D721Med (cell line): Measurements from ENCODE around the gene DNAH17.
"Not testable (repeated sequence)": the region's sequence is repeated elsewhere in the genome, so short reads cannot be mapped to it uniquely, and the experiment has no call there.

Source experiments
- DNase-seq: peaks from one replicate; pipeline ENCODE4 v3.0.0; 2011; ENCODE audit warnings: low spot score; ENCODE audit not compliant: insufficient read length
- FAIRE-seq: peaks from 2 replicates; lab custom pipeline; 2011; peaks lifted over from hg19 to GRCh38; lab: Jason Lieb, UNC
- TF ChIP-seq, protein P1 (sequence below): IDR thresholded peaks from 2 replicates; pipeline ENCODE4 v1.5.1; 2012; ENCODE audit warnings: mild to moderate bottlenecking, control low read depth; ENCODE audit not compliant: insufficient read depth; ENCODE audit errors: missing control alignments

DNAH17 gene

DNA sequence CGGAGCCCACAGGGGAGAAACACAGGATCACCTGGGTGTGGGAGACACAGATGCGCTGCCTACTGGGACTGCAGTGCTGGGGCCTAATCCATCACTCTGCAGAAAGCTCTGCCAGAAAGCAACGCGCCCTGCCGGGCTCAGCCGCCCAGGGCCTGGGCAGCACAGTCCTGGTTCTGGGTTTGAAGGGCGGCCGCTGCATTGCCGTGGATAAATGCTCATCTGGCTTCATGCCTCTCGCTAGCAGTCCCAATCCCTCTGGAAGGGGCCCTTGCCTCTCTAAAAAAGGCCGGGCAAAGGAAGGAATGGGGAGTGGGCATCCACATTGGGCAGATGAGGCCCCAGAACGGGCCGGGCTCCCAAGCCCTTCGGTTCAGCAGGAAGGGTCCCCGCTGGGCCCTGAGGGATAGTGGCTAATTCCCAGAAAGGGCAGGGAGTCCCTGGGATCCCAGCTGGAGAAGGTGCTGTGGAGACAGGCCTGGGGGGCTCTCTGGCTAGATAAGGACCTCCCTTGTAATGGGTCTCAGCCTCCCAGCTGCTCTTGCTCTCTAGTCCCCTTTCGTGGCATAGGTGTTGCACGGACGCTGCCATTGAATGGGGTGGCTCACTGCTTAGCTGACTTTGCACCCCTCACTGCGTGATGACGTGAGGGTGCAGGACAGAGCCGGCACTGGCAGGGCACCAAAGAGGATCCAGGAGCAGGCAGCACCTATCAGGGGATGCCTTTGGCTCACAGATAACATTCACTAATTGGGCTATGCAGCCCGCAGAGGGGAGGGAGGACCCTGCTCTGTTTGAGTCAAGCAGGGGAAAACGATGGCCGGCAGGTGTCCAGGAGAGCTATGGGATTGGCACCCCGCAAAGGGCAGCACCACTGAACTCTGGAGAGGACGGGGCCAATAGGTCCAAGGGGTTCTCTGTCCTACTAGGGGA lies 110.1 kb downstream of the DNAH17 start:
- FAIRE-seq: no peak
- TF ChIP-seq, protein P1, sequence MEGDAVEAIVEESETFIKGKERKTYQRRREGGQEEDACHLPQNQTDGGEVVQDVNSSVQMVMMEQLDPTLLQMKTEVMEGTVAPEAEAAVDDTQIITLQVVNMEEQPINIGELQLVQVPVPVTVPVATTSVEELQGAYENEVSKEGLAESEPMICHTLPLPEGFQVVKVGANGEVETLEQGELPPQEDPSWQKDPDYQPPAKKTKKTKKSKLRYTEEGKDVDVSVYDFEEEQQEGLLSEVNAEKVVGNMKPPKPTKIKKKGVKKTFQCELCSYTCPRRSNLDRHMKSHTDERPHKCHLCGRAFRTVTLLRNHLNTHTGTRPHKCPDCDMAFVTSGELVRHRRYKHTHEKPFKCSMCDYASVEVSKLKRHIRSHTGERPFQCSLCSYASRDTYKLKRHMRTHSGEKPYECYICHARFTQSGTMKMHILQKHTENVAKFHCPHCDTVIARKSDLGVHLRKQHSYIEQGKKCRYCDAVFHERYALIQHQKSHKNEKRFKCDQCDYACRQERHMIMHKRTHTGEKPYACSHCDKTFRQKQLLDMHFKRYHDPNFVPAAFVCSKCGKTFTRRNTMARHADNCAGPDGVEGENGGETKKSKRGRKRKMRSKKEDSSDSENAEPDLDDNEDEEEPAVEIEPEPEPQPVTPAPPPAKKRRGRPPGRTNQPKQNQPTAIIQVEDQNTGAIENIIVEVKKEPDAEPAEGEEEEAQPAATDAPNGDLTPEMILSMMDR: no peak
- no peak for DNase-seq

DNA sequence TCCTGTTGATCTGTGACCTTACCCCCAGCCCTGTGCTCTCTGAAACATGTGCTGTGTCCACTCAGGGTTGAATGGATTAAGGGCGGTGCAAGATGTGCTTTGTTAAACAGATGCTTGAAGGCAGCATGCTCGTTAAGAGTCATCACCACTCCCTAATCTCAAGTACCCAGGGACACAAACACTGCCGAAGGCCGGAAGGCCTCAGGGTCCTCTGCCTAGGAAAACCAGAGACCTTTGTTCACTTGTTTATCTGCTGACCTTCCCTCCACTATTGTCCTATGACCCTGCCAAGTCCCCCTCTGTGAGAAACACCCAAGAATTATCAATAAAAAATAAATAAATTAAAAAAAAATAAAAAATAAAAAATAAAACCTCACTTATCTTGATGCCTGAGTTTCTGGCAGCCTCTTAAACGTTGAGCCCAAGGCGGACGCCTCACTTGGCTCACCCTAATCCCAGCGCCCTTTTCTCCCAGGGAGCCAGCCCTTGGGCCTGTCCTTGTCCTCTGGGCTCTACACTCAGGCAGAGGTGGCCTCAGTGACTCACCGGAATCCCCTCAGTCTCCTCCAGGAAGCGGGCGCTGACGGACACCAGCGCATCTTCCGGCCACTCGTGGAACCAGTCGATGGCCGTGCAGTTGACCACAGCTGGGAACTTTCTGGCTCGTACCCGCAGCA lies 110.9 kb downstream of the DNAH17 start:
- DNase-seq, FAIRE-seq: not testable (repeated sequence)

DNA sequence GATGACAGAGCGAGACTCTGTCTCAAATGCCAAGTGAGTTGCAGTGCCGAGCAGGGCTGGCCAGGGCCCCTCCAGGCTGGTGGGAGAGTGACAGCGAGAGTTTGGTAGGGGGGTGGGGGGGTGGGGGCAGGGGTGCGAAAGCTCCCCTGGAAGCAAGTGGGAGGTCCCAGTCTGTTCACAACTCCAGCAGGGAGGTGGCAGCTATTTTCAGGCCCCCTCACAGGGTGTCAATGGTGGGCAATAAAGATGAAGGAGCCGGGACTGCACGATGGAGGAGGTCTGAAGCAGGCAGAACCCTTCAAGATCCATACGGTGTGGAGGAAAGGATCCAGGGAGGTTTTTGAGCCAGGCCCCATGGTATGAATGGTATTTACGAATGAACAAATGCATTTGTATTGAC lies 115.0 kb downstream of the DNAH17 start:
- TF ChIP-seq, protein P1: no peak
- FAIRE-seq (no peak), DNase-seq (no peak)

DNA sequence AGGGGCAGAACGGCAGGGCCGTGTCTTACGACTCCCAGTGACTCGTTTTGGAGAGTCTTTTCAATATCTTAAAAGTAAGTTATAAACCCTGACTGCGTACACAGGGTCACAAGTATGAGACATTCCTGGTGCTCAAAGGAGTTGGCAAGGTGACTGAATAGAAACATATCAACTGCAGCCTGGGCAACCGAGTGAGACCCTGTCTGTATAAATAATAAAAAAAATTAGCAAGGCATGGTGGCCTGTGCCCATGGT lies 115.5 kb downstream of the DNAH17 start:
- DNase-seq (no peak), FAIRE-seq (no peak)
- TF ChIP-seq, protein P1: no peak

DNA sequence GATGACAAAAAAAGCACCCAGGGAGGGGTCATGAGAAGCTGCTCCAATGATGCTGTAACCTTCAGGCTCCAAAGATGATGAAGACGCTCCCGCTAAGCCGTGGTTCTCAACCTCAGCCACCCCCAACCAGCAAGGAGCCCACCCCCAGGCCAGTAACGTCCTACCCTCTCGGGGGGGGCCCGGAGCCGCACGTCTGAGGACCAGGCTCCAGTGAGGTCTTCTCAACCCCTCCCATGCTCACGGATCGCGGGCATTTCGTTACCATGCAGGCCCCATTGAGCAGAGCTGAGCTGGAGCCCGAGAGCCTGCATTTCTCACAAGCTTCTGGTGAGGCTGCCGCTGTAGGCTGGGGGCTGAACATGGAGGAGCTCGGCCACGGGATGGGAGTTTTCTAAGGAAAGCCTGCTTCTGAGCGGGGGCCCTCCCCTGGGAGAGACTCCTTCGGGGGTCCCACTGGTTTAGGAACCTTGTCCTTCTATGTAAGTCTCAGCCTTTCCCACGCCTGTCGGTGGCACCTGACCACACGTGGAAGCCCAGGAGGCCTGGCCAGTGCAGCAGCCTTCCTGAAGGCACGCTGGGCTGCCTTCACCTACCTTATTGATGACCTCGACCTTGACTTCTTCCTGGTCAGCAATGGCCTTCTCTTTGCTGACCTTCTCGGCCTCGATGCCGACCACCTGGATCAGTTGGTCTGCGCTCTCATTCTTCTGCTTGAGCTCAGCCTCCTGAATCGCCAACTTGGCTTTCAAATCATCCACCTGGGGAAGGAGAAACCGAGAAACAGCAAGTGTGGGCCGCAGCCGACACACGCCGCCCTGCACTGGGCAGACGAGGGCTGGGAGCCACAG lies 116.0 kb downstream of the DNAH17 start:
- FAIRE-seq (no peak), DNase-seq (no peak)
- TF ChIP-seq, protein P1: no peak

DNA sequence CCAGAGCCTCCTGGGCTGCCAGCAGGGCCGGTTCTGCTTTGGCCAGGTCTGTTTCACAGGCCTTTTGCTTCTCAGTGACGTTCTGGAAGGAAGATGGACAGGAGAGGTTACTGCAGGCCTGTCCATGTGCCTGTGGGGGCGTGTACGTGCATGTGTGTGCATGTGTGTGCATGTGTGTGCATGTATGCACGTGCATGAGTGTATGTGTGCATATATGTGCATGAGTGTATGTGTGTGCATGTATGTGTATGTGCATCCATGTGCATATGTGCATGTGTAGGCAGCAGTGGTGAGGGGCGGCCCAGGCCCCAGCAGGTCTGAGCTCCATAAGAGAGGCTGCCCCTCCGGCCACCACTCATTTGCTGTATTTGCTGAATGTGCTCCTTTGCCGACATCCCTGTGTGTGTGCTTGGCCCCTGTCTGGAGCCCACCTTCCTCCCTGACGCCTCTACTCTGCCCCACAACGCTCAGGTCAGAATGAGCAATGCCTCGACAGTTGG lies 117.0 kb downstream of the DNAH17 start:
- no peak for FAIRE-seq
- no peak for DNase-seq
- TF ChIP-seq, protein P1: no peak

DNA sequence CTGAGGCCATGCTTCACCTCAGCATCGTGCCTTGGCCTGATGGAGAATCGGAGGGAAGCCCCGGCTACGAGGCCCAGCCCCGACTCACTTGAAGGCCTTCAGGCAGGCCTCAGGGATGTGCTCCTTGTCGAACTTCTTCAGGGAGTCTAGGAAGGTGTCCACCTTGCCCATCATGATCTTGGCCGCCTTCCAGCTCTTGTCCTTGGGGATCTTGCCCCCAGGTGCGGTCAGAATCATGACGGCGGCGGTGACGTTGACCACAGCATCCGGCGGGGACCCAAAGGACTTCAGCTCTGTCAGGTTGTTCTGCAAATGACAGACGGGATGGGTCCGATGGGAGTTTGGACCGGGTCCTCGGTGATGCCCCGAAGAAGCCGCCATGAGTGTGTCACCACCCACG lies 117.5 kb downstream of the DNAH17 start:
- TF ChIP-seq, protein P1: no peak
- no peak for DNase-seq
- FAIRE-seq: no peak
